Activated T-helper 9 cell treated with anti-CD3 and anti-CD28 coated beads, Interleukin-2, amount 50 U/mL, for 16 hours (primary cell): ENCODE data around the gene SMAGP.

Experiments used
- DNase-seq: peaks from one replicate; pipeline ENCODE4 v3.0.0-alpha.2; 2020; ENCODE audit warnings: low read depth

Gene SMAGP

GRCh38 chr12:51196547-51196946 lies 73.7 kb downstream of the SMAGP start:
- DNase-seq = no peak

- no peak for DNase-seq
Observed at GRCh38 chr12:51195841-51196240, 74.4 kb downstream of the SMAGP start.
